Cardiac muscle cell (in vitro differentiated cells and primary cell): ENCODE data around the gene VWF. TPM values are rescaled to one million over a fixed set of nuclear protein-coding genes. Genes with fewer than 3 reads are reported as not detected.

Experiments
- DNase-seq, 2 donors: peaks; one replicate each; pipeline versions ENCODE4 v3.0.0 to v3.0.0-alpha.2; 2010 to 2017; ENCODE audit warnings: low read depth in 1 of 2, low spot score in 1 of 2
- H3K27ac ChIP-seq: fragments of 200-600 bp; sonication (generic); 2 replicates; pipeline ENCODE4 v1.5.1; 2016
- H3K27me3 ChIP-seq: fragments of 200-600 bp; sonication (generic); 2 replicates; pipeline ENCODE4 v1.6.0; 2016; ENCODE audit warnings: control low read depth
- H3K36me3 ChIP-seq: fragments of 200-600 bp; sonication (generic); 2 replicates; pipeline ENCODE4 v1.5.1; 2016; ENCODE audit warnings: control low read depth
- H3K4me1 ChIP-seq: fragments of 200-600 bp; sonication (generic); 2 replicates; pipeline ENCODE4 v1.8.1; 2017; ENCODE audit warnings: low read depth, mild to moderate bottlenecking, mixed run types
- H3K4me3 ChIP-seq: fragments of 200-600 bp; sonication (generic); 2 replicates; pipeline ENCODE4 v1.5.1; 2016; ENCODE audit warnings: mild to moderate bottlenecking
- H3K9me3 ChIP-seq: fragments of 200-600 bp; sonication (generic); 2 replicates; pipeline ENCODE4 v1.5.1; 2017; ENCODE audit warnings: low read depth, mild to moderate bottlenecking, control low read depth
- CTCF ChIP-seq: IDR thresholded peaks from 2 replicates; pipeline ENCODE4 v1.5.1; 2012; ENCODE audit warnings: low read depth, mild to moderate bottlenecking, low read length
- polyA plus RNA-seq: library from polyadenylated mRNA; unstranded; fragments of >200 nt; fragmentation: Nextera tagmentation; extraction: Ambion mirVana; gene quantifications from 2 replicates; pipeline ENCODE4 v1.2.1, GENCODE V29; 2016
- total RNA-seq: library from RNA; depleted of rRNA; stranded (reverse); fragments of >200 nt; gene quantifications from 2 replicates; pipeline ENCODE4 v1.2.3, GENCODE V29; 2016

The VWF gene
- total and polyA plus RNA-seq, 2 experiments from 2014 or later = 0.03 TPM; not detected in 1

GRCh38 chr12:6068227-6068626 lies 56.2 kb downstream of the VWF start:
- Histone ChIP-seq H3K4me3 (no peak overlapping the region), H3K27ac (no peak overlapping the region), H3K9me3 (no peaks in the 10 kb centered on the region), H3K4me1 (no peaks in the 10 kb centered on the region), H3K27me3 (no peaks in the 10 kb centered on the region), H3K36me3 (no peaks in the 10 kb centered on the region)
- no peak for TF ChIP-seq CTCF
- DNase-seq = no peak

GRCh38 chr12:6067152-6067916 lies 57.1 kb downstream of the VWF start:
- TF ChIP-seq CTCF = peak; percentile 44
- no peak overlapping the region for H3K27ac ChIP-seq
- H3K27me3 ChIP-seq = no peaks in the 10 kb centered on the region
- H3K9me3 ChIP-seq = no peaks in the 10 kb centered on the region
- H3K4me1 ChIP-seq = no peaks in the 10 kb centered on the region
- peak in 1 of 2 donors; percentile 42 for DNase-seq
- H3K36me3 ChIP-seq = no peaks in the 10 kb centered on the region
- H3K4me3 ChIP-seq = no peak overlapping the region

- TF ChIP-seq CTCF = no peak
- Histone ChIP-seq H3K36me3 (no peaks in the 10 kb centered on the region), H3K9me3 (no peaks in the 10 kb centered on the region), H3K27ac (no peak overlapping the region), H3K4me3 (no peak overlapping the region), H3K27me3 (no peaks in the 10 kb centered on the region), H3K4me1 (no peaks in the 10 kb centered on the region)
- DNase-seq = no peak
These were observed 57.8 kb downstream of the VWF start for GRCh38 chr12:6066651-6067050.

GRCh38 chr12:6065863-6066199 lies 58.6 kb downstream of the VWF start:
- Histone ChIP-seq H3K36me3 (no peaks in the 10 kb centered on the region), H3K27me3 (no peaks in the 10 kb centered on the region), H3K4me1 (no peaks in the 10 kb centered on the region), H3K9me3 (no peaks in the 10 kb centered on the region), H3K27ac (no peak overlapping the region), H3K4me3 (no peak overlapping the region)
- DNase-seq = no peak
- no peak for TF ChIP-seq CTCF

- no peaks in the 10 kb centered on the region for H3K27me3 ChIP-seq
- TF ChIP-seq CTCF = no peak
These were observed 59.2 kb downstream of the VWF start for GRCh38 chr12:6065131-6065862.

More at GRCh38 chr12:6065131-6065862, 59.2 kb downstream of the VWF start:
- H3K27ac ChIP-seq = no peak overlapping the region
- no peaks in the 10 kb centered on the region for H3K9me3 ChIP-seq
- DNase-seq = no peak
- H3K36me3 ChIP-seq = no peaks in the 10 kb centered on the region
- no peak overlapping the region for H3K4me3 ChIP-seq
- H3K4me1 ChIP-seq = no peaks in the 10 kb centered on the region
